Colonic mucosa (tissue), 4 donors: ENCODE data around the gene HDGFL1. TPM values are rescaled to one million over a fixed set of nuclear protein-coding genes. Genes with fewer than 3 reads are reported as not detected.

Experiments used
- DNase-seq: peaks from one replicate; pipeline ENCODE4 v3.0.0-alpha.2; 2020
- H3K27ac ChIP-seq: fragments of 200-600 bp; one replicate; pipeline ENCODE4 v1.8.0; 2021
- H3K27me3 ChIP-seq: fragments of 200-600 bp; one replicate; pipeline ENCODE4 v1.8.0; 2021
- H3K36me3 ChIP-seq: fragments of 200-600 bp; one replicate; pipeline ENCODE4 v1.8.0; 2021
- H3K4me1 ChIP-seq: fragments of 200-600 bp; one replicate; pipeline ENCODE4 v1.8.0; 2021; ENCODE audit warnings: mild to moderate bottlenecking
- H3K4me3 ChIP-seq: fragments of 200-600 bp; one replicate; pipeline ENCODE4 v1.8.0; 2021
- H3K9ac ChIP-seq, 2 donors: one replicate each; pipeline ENCODE4 v1.7.0; 2013; ENCODE audit warnings: control low read depth in 2 of 2, low read depth in 2 of 2, low read length in 2 of 2
- H3K9me3 ChIP-seq: fragments of 200-600 bp; one replicate; pipeline ENCODE4 v1.8.0; 2021
- intact Hi-C: fragments of 100-400 bp; cut with DNase I; formaldehyde crosslinking; loops from one replicate; pipeline ENCODE4 v1.14.1; 2022
- total RNA-seq, 2 donors: library from RNA; stranded (reverse); fragmentation: NEBNext Ultra II Directional in 1 of 2; extraction: Animal tissue kit (Norgen Biotek cat#: 25700) in 1 of 2; gene quantifications; one replicate each; pipeline ENCODE4 v1.2.1, GENCODE V29; 2021
- TF ChIP-seq, protein P1 (sequence below): fragments of 200-600 bp; IDR thresholded peaks from one replicate; pipeline ENCODE4 v1.8.0; 2022; ENCODE audit warnings: antibody characterized with exemption, mild to moderate bottlenecking
- donor health status: healthy.
- donor health status: DM: no; HTN: no; CAD: no.
- donor health status: DM: no; HTN: no; CAD: no.

The HDGFL1 gene
- total RNA-seq, 2 donors from 2014 or later = not detected

- H3K27me3 ChIP-seq = no peaks in the 10 kb centered on the region
- H3K4me3 ChIP-seq = no peak overlapping the region
- intact Hi-C loops = no loop called here
- H3K4me1 ChIP-seq = no peaks in the 10 kb centered on the region
- no peak overlapping the region for H3K9ac ChIP-seq
- H3K27ac ChIP-seq = no peak overlapping the region
- no peaks in the 10 kb centered on the region for H3K9me3 ChIP-seq
- TF ChIP-seq, protein P1, sequence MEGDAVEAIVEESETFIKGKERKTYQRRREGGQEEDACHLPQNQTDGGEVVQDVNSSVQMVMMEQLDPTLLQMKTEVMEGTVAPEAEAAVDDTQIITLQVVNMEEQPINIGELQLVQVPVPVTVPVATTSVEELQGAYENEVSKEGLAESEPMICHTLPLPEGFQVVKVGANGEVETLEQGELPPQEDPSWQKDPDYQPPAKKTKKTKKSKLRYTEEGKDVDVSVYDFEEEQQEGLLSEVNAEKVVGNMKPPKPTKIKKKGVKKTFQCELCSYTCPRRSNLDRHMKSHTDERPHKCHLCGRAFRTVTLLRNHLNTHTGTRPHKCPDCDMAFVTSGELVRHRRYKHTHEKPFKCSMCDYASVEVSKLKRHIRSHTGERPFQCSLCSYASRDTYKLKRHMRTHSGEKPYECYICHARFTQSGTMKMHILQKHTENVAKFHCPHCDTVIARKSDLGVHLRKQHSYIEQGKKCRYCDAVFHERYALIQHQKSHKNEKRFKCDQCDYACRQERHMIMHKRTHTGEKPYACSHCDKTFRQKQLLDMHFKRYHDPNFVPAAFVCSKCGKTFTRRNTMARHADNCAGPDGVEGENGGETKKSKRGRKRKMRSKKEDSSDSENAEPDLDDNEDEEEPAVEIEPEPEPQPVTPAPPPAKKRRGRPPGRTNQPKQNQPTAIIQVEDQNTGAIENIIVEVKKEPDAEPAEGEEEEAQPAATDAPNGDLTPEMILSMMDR = no peak
- DNase-seq = no peak
- no peaks in the 10 kb centered on the region for H3K36me3 ChIP-seq
Measured at GRCh38 chr6:22536122-22536521, 33.2 kb upstream of the HDGFL1 start.

DNA sequence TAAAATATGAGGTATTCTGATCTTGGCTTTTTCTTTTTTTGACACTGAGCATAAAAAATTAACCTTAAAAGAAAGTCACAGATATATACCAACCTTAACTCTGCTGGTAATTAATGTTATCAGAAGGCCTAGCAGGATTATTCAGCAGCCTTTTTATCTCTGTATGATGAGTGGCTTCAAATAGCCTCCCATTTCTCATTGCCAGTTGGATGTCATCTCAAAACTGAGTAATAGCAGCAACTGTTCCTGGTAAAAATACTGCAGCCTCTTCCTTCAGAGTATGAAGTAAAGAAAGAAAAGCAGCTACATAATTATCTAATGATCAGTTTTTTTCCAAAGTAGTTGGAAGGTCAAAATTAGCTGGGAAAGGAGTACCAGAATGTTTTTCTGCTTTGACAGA, 24.9 kb upstream of the HDGFL1 start:
- H3K27me3 ChIP-seq = no peaks in the 10 kb centered on the region
- no peaks in the 10 kb centered on the region for H3K9me3 ChIP-seq
- no peaks in the 10 kb centered on the region for H3K4me1 ChIP-seq
- no peak overlapping the region for H3K27ac ChIP-seq
- no peaks in the 10 kb centered on the region for H3K36me3 ChIP-seq
- no peak overlapping the region for H3K9ac ChIP-seq
- intact Hi-C loops = no loop called here
- no peak for DNase-seq
- TF ChIP-seq, protein P1 = no peak
- H3K4me3 ChIP-seq = no peak overlapping the region

- DNase-seq = no peak
- H3K4me1 ChIP-seq = no peaks in the 10 kb centered on the region
- H3K36me3 ChIP-seq = no peaks in the 10 kb centered on the region
- no peaks in the 10 kb centered on the region for H3K9me3 ChIP-seq
- intact Hi-C loops = no loop called here
- H3K27me3 ChIP-seq = no peaks in the 10 kb centered on the region
- no peak overlapping the region for H3K27ac ChIP-seq
- TF ChIP-seq, protein P1 = no peak
- no peak overlapping the region for H3K4me3 ChIP-seq
- H3K9ac ChIP-seq = no peak overlapping the region
Measured at GRCh38 chr6:22545051-22545450, 24.3 kb upstream of the HDGFL1 start.

DNA sequence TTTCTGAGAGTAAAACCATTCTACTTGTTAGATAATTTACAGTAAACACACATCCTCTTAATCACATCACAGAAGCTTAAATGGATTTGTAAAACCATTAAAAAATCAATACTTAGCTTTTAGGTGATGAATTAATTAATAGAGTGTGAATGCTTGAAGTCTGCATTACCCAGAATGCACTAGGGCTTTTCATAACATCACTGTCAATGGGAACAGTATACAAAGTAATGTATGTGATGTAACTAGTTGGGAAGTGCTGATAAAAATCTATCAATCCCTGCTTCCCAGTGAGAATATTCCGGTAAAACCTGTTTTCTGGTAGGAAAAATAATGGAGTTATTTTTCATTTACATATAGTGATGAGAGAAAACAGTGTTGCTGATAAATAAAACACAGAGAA, 23.1 kb upstream of the HDGFL1 start:
- Histone ChIP-seq H3K9ac (no peak overlapping the region), H3K27ac (no peak overlapping the region), H3K4me1 (no peaks in the 10 kb centered on the region), H3K9me3 (no peaks in the 10 kb centered on the region), H3K36me3 (no peaks in the 10 kb centered on the region), H3K4me3 (no peak overlapping the region), H3K27me3 (no peaks in the 10 kb centered on the region)
- TF ChIP-seq, protein P1 = no peak
- no peak for DNase-seq
- intact Hi-C loops = no loop called here

GRCh38 chr6:22550971-22551670, 18.2 kb upstream of the HDGFL1 start:
- no peak overlapping the region for H3K9ac ChIP-seq
- intact Hi-C loops = no loop called here
- H3K36me3 ChIP-seq = no peaks in the 10 kb centered on the region
- DNase-seq = no peak
- no peak overlapping the region for H3K27ac ChIP-seq
- TF ChIP-seq, protein P1 = no peak
- no peaks in the 10 kb centered on the region for H3K4me1 ChIP-seq
- no peaks in the 10 kb centered on the region for H3K27me3 ChIP-seq
- H3K4me3 ChIP-seq = no peak overlapping the region
- H3K9me3 ChIP-seq = no peaks in the 10 kb centered on the region
